ENCODE data around the gene B3GALT6.

DNA sequence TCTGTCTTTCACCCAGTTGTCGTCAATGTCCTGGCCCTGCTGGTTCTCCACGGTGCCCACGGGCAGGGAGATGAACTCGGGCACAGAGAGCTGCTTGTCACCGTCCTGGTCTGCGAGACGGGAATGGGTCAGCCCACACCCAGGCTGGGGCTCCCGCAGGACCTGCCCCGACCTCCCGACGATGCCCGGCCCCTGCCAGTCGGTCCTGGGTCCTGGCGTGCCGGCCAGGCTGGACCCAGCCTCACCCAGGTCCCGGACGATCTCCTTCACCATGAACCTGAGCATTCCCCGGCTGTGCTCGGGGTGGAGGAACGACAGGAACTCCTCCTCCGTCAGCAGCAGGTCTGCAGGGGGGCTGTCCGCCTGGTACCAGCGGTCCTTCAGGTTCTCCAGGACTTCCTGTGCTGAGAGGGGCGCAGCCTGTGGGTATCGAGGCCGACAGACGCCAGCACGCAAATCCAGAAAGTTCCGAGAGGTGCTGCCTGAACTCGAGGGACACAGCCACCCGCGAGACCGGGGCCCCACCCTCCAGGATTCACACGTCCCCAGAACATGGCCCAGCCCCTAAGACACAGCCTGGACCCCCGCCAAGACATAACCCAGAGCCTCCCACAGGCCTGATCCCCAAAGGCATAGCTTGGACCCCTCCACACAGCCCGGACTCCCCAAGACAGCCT, 13.4 kb upstream of the B3GALT6 start:
- TF ChIP-seq, protein P1, sequence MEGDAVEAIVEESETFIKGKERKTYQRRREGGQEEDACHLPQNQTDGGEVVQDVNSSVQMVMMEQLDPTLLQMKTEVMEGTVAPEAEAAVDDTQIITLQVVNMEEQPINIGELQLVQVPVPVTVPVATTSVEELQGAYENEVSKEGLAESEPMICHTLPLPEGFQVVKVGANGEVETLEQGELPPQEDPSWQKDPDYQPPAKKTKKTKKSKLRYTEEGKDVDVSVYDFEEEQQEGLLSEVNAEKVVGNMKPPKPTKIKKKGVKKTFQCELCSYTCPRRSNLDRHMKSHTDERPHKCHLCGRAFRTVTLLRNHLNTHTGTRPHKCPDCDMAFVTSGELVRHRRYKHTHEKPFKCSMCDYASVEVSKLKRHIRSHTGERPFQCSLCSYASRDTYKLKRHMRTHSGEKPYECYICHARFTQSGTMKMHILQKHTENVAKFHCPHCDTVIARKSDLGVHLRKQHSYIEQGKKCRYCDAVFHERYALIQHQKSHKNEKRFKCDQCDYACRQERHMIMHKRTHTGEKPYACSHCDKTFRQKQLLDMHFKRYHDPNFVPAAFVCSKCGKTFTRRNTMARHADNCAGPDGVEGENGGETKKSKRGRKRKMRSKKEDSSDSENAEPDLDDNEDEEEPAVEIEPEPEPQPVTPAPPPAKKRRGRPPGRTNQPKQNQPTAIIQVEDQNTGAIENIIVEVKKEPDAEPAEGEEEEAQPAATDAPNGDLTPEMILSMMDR (IDR thresholded peaks at IDR 0.05): no peak
- no peak for TF ChIP-seq POLR2A (IDR thresholded peaks at IDR 0.05)
